ENCODE measurements around the gene ZNF784.

- TF ChIP-seq, protein P1, sequence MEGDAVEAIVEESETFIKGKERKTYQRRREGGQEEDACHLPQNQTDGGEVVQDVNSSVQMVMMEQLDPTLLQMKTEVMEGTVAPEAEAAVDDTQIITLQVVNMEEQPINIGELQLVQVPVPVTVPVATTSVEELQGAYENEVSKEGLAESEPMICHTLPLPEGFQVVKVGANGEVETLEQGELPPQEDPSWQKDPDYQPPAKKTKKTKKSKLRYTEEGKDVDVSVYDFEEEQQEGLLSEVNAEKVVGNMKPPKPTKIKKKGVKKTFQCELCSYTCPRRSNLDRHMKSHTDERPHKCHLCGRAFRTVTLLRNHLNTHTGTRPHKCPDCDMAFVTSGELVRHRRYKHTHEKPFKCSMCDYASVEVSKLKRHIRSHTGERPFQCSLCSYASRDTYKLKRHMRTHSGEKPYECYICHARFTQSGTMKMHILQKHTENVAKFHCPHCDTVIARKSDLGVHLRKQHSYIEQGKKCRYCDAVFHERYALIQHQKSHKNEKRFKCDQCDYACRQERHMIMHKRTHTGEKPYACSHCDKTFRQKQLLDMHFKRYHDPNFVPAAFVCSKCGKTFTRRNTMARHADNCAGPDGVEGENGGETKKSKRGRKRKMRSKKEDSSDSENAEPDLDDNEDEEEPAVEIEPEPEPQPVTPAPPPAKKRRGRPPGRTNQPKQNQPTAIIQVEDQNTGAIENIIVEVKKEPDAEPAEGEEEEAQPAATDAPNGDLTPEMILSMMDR (conservative IDR thresholded peaks at IDR 0.05; ENCODE audit: low read length) = no peak
- TF ChIP-seq EZH2phosphoT487 (IDR thresholded peaks at IDR 0.05; ENCODE audit: borderline replicate concordance, low read depth, low read length) = no peak
These were observed 3.1 kb downstream of the ZNF784 start for GRCh38 chr19:55621205-55621672.
